Keratinocyte (primary cell): ENCODE data around the gene SMTN.

Source experiments
- EZH2 ChIP-seq: IDR thresholded peaks from one replicate; pipeline ENCODE4 v1.6.1; 2012; ENCODE audit warnings: inconsistent platforms, mild to moderate bottlenecking, low read length, moderate library complexity
- TF ChIP-seq, protein P1 (sequence below), 3 experiments: IDR thresholded peaks in 1 of 3; conservative IDR thresholded peaks in 1 of 3; optimal IDR thresholded peaks in 1 of 3; 2 replicates in 2 of 3; 3 replicates in 1 of 3; pipeline versions ENCODE3 to v1.5.1; 2011; ENCODE audit warnings: low read length in 3 of 3, mild to moderate bottlenecking in 3 of 3, moderate library complexity in 2 of 3, control low read depth in 1 of 3, inconsistent platforms in 1 of 3; ENCODE audit not compliant: insufficient read depth in 2 of 3; ENCODE audit errors: extremely low read depth in 1 of 3

- TF ChIP-seq, protein P1, sequence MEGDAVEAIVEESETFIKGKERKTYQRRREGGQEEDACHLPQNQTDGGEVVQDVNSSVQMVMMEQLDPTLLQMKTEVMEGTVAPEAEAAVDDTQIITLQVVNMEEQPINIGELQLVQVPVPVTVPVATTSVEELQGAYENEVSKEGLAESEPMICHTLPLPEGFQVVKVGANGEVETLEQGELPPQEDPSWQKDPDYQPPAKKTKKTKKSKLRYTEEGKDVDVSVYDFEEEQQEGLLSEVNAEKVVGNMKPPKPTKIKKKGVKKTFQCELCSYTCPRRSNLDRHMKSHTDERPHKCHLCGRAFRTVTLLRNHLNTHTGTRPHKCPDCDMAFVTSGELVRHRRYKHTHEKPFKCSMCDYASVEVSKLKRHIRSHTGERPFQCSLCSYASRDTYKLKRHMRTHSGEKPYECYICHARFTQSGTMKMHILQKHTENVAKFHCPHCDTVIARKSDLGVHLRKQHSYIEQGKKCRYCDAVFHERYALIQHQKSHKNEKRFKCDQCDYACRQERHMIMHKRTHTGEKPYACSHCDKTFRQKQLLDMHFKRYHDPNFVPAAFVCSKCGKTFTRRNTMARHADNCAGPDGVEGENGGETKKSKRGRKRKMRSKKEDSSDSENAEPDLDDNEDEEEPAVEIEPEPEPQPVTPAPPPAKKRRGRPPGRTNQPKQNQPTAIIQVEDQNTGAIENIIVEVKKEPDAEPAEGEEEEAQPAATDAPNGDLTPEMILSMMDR (optimal IDR thresholded peaks at IDR 0.05 in 1 of 3, IDR thresholded peaks at IDR 0.05 in 1 of 3, conservative IDR thresholded peaks at IDR 0.05 in 1 of 3; ENCODE audit: extremely low read depth in 1 of 3, insufficient read depth in 2 of 3, low read length in 3 of 3), result no peak
- TF ChIP-seq EZH2, result no peak
These were observed 55.0 kb downstream of the SMTN start for GRCh38 chr22:31136155-31136554.
